ENCODE data around the gene EFEMP1.

GRCh38 chr2:55880416-55881143, 43.0 kb downstream of the EFEMP1 start:
- TF ChIP-seq CTCF (conservative IDR thresholded peaks at IDR 0.05) (no peak), EZH2 (IDR thresholded peaks at IDR 0.05; ENCODE audit: low read depth) (no peak)

All from PC-9 (cell line).